GM18867 (cell line): Measurements from ENCODE around the gene TIPRL.
"Not testable (repeated sequence)": the region's sequence is repeated elsewhere in the genome, so short reads cannot be mapped to it uniquely, and the experiment has no call there.

Experiments used
- ATAC-seq: cut with Tn5 transposase; IDR thresholded peaks from one replicate; pipeline ENCODE4 v1.9.1; 2021; ENCODE audit warnings: mild to moderate bottlenecking, moderate library complexity; ENCODE audit not compliant: unreplicated experiment

TIPRL gene

GRCh38 chr1:168157638-168158037, 21.1 kb upstream of the TIPRL start:
- no peak for ATAC-seq

DNA sequence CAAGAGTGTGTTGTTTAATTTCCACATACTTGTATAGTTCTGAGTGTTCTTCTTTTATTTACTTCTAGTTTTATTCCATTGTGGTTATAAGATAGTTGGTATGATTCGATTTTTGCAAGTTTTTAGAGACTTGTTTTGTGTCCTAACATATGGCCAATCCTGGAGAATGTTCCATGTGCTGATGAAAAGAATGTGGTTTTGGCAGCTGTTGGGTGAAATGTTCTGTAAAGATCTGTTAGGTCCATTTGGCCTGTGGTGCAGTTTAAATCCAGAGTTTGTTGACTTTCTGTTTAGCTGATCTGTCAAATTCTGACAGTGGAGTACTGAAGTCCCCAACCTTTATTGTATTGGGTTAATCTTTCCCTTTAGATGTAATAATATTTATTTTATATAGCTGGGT, 19.5 kb upstream of the TIPRL start:
- no peak for ATAC-seq

- ATAC-seq, result no peak
Observed at GRCh38 chr1:168159979-168160378, 18.8 kb upstream of the TIPRL start.

DNA sequence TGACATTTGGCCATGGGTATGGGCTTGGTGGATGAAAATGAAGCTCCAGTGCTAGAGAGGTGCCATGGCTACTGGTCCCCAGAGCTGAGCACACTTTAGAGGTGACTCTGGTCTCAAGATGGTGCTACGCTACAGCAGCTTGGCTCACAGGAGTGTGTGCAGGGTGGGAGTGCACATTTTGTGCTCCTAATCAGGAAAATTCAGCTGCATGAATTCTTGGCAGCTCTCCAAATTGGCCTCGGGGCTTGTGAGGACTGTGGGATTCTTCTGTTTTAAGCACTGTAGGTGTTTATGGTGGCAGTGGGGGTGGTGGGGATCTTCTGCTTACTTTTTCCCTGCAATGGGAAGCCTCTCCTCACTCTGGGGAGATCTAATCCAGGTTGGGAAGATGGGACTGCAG, 17.3 kb upstream of the TIPRL start:
- no peak for ATAC-seq

- no peak for ATAC-seq
Observed at GRCh38 chr1:168163670-168164069, 15.1 kb upstream of the TIPRL start.

DNA sequence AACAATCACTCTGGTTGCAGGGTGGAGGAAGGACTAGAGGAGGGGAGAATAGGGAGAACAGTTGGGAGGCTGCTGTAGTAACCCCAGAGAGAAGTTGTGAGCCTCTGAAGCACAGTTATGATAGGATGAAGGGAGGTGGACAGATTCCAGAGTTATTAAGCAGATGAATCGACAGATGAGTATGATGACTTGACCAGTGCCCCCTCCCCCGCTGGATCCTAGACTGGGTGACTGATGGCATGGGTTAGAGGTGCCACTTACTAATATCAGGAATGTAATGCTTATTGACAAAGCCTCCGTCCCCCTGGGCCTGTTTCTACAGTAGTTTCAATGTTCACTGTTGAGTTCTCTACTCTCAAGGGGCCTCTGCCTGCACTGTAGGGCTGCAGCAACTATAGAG, 14.0 kb upstream of the TIPRL start:
- no peak for ATAC-seq

DNA sequence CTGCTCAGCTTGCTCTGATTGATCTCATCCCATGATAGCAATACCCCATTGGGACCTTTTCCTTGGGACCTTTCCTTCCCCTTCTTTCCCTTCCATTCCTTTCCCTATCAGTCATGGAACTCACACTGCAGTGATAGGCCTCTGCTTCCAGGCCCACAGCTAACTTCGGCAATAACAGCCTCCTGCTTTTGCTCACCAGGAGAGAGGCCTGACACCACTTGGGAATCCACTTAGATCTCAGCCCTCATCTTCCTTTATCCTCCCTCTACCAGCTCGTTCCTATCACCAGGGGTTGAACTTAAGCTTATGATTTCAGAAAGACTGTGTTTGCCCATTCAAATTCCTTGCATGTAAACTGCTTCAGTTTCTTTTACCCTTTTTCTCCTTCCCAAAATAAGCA, 11.0 kb upstream of the TIPRL start:
- ATAC-seq, result no peak

GRCh38 chr1:168170564-168171508, 7.9 kb upstream of the TIPRL start:
- ATAC-seq, result no peak

- no peak for ATAC-seq
Observed at GRCh38 chr1:168172250-168172915, 6.4 kb upstream of the TIPRL start.

DNA sequence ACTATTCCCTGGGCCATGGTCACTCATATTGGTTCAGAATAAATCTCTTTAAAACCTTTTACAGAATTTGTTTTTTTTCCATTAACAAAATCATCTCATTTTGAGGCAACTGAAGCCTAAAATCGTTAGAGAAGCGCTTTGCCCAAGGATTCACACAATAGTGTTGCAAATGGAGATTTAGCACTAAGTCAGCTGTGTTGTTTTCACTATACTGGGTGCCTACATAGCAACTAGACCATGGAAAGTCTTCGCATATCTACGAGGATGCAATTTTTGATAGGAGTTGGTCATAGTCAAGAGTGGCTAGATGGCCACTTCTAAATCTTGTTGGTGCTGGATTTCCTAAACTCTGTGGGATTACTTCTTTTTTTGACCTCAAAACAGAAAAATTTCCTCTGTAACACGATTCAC, 530 bp upstream of the TIPRL start:
- peak; percentile 0 for ATAC-seq

DNA sequence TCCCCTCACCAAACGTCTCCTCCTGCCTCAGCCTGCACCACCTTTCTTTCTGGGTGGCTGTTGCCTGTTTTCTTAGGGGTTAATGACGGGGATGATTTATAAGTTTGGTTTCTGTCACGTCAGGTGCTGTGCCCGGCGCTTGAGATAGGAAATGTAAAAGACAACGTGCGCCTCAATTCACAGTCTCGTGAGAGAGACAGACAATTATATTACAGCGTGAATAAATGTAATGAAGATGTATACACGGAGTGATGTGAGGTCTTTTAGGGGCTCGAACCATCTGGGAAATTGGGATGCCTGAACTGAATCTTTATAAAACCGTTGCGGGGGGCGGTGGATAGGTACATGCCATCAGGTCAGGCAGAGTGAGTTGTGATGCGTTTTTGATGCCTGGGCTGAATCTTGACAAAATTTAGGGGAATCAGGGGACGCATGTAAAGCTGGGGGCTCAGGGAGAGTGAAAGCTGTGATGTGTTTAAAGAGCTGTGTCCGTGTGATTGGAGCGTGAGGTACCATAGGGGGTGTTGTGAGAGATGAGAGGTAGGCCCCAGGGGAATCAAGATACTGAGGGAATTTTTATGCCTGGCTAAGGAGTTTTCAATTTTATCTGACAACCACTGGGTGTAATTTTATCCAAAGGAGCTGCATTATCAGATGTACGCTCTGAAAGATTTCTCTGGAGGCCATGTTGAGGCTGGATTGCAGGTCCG, 831 bp downstream of the TIPRL start:
- no peak for ATAC-seq

DNA sequence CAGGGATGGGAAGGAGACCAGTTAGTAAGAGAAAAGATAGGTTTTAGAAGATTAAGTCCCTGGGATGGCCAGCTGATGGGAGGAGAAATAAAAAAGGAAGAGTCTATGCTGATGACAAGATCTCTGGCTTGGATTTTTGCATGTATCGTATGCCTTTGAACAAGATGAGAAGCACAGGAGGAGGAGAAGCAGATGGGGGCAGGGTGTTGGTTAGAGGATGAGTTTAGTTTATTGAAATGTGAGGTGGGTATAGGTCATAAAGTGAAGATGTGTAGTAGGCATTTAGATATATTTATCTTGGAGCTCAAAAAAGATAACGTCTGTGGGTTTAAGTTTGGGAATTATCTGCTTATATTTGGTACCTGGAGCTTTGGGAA, 1.4 kb downstream of the TIPRL start:
- ATAC-seq, result no peak

- not testable (repeated sequence) for ATAC-seq
Observed at GRCh38 chr1:168181063-168181720, 2.4 kb downstream of the TIPRL start.

DNA sequence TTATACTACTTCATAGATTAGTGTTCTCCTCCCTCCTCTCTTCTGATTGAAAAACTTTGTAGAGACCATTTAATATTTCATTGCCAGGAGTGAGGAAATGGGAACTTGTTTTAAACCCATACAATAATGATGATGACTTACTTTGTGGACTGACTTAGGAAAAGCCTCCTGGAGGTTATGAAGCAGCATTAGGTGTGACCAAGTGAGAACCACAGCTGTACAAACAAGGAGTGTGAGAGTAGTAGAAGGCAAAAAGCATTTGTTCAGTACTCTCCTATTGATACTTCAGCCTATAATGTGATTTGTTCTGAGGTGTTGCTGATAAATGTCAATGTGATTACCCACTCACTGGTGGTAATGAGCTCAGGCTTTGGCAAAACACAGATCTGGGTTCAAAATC, 8.4 kb downstream of the TIPRL start:
- no peak for ATAC-seq

DNA sequence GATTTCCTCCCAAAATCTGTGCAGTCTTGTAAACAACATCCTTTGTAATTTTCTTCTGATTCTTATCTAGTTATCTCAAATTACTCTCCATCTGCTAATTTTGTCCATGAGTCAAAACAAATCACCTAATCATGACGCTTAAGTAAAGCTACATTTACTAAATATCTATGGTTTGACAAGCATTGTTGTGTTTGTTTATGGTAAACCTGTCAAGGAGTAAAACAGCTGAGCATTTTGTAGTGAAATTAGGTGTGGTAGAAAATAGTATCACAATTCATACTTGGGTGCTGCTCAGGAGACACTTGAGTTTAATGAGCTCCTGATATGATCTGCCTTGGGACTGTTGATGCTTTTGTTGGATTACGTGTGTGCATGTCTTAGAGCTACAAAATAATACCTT, 11.6 kb downstream of the TIPRL start:
- no peak for ATAC-seq

GRCh38 chr1:168195199-168196135, 16.7 kb downstream of the TIPRL start:
- ATAC-seq, result no peak

DNA sequence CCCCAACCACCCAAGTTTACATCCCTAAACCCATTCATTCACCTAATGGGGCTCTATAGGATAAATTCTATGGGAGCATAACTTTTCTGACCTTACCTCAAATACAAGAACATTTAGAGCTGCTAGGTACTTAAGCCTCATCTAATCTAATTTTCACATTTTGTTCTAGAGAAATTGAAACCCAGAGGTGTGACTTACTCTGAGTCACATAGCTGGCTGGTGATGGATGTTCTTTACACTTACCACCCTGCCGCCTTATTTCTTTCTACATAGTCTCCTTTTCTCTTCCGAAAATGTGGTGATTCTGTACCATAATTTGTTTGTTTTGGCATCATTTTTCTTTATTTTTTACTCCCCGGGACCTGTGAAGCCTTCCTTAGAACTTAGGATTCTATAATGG, 20.3 kb downstream of the TIPRL start:
- no peak for ATAC-seq

- ATAC-seq, result no peak
Observed at GRCh38 chr1:168202941-168203654, 24.3 kb downstream of the TIPRL start.

DNA sequence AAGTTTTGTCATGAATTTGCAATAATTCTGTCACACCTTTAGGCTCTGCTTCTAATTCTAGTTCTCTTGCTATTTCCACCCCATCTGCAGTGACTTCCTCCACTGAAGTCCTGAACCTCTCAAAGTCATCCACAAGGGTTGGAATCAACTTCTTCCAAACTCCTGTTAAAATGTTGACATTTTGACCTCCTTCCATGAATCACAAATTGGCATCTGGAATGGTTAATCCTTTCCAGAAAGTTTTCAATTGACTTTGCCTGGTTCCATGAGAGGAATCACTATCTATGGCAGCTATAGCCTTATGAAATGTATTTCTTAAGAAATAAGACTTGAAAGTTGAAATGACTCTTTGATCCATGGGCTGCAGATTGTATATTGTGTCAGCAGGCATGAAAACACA, 27.3 kb downstream of the TIPRL start:
- ATAC-seq, result no peak
